Measurements from ENCODE around the gene AFMID. TPM values are rescaled to one million over a fixed set of nuclear protein-coding genes. Genes with fewer than 3 reads are reported as not detected.

The AFMID gene
- total and polyA plus RNA-seq, 9 of the 15 experiments (the other 6 are each of a cell fraction or from before 2014, with no cell fraction given): 62.1 to 188 (median 74.4) TPM

GRCh38 chr17:78250891-78251772 lies 64.0 kb downstream of the AFMID start (continued):
- TF ChIP-seq CEBPB (tag; IDR thresholded peaks at IDR 0.05) (no peak), FUS (optimal IDR thresholded peaks at IDR 0.05; ENCODE audit: low read depth, low read length) (no peak), TAL1 (IDR thresholded peaks at IDR 0.05) (no peak; the same call in 1 of the 2 replicates), ZNF253 (CRISPR knock-in tag; conservative IDR thresholded peaks at IDR 0.05) (no peak), MTA1 (IDR thresholded peaks at IDR 0.05; ENCODE audit: borderline replicate concordance) (no peak), RBM39 (optimal IDR thresholded peaks at IDR 0.05; ENCODE audit: low read depth, low read length) (no peak), ZC3H11A (IDR thresholded peaks at IDR 0.05; ENCODE audit: low read depth, low read length) (no peak), EZH2 (IDR thresholded peaks at IDR 0.05; ENCODE audit: borderline replicate concordance, low read depth, low read length) (no peak), MAX (CRISPR knock-in tag; IDR thresholded peaks at IDR 0.05) (peak; percentile 81), SOX6 (IDR thresholded peaks at IDR 0.05) (peak; percentile 42; the same call in 1 of the 2 replicates), SNIP1 (IDR thresholded peaks at IDR 0.05; ENCODE audit: low read depth) (no peak), DDX20 (tag; IDR thresholded peaks at IDR 0.05; ENCODE audit: low read depth) (no peak), E2F1 (CRISPR knock-in tag; IDR thresholded peaks at IDR 0.05) (no peak), MBD2 (IDR thresholded peaks at IDR 0.05; ENCODE audit: borderline replicate concordance, low read depth) (no peak), MEIS2 (IDR thresholded peaks at IDR 0.05; ENCODE audit: partially characterized antibody) (peak; percentile 8), MIER1 (IDR thresholded peaks at IDR 0.05; ENCODE audit: low read depth) (no peak), ZZZ3 (IDR thresholded peaks at IDR 0.05) (no peak), CAMTA2 (CRISPR knock-in tag; conservative IDR thresholded peaks at IDR 0.05) (no peak), RBM15 (IDR thresholded peaks at IDR 0.05; ENCODE audit: insufficient read depth, low read length) (no peak), ETV5 (CRISPR knock-in tag; IDR thresholded peaks at IDR 0.05; ENCODE audit: low read depth) (peak; percentile 63; the same call in 1 of the 2 replicates), CREM (IDR thresholded peaks at IDR 0.05; ENCODE audit: low read depth) (peak; percentile 62), BRD4 (IDR thresholded peaks at IDR 0.05) (no peak), CEBPG (CRISPR knock-in tag; IDR thresholded peaks at IDR 0.05) (no peak), CEBPG (tag; conservative IDR thresholded peaks at IDR 0.05 in 1 of 2, IDR thresholded peaks at IDR 0.05 in 1 of 2) (no peak)
- TF ChIP-seq, protein P1, sequence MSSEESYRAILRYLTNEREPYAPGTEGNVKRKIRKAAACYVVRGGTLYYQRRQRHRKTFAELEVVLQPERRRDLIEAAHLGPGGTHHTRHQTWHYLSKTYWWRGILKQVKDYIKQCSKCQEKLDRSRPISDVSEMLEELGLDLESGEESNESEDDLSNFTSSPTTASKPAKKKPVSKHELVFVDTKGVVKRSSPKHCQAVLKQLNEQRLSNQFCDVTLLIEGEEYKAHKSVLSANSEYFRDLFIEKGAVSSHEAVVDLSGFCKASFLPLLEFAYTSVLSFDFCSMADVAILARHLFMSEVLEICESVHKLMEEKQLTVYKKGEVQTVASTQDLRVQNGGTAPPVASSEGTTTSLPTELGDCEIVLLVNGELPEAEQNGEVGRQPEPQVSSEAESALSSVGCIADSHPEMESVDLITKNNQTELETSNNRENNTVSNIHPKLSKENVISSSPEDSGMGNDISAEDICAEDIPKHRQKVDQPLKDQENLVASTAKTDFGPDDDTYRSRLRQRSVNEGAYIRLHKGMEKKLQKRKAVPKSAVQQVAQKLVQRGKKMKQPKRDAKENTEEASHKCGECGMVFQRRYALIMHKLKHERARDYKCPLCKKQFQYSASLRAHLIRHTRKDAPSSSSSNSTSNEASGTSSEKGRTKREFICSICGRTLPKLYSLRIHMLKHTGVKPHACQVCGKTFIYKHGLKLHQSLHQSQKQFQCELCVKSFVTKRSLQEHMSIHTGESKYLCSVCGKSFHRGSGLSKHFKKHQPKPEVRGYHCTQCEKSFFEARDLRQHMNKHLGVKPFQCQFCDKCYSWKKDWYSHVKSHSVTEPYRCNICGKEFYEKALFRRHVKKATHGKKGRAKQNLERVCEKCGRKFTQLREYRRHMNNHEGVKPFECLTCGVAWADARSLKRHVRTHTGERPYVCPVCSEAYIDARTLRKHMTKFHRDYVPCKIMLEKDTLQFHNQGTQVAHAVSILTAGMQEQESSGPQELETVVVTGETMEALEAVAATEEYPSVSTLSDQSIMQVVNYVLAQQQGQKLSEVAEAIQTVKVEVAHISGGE (CRISPR knock-in tag; IDR thresholded peaks at IDR 0.05): no peak
